AG09319 (cell line): Measurements from ENCODE around the gene ERI3.

ENCODE experiments used
- DNase-seq: peaks from one replicate; pipeline ENCODE4 v3.0.0-alpha.2; 2010; ENCODE audit warnings: low read depth; ENCODE audit errors: extremely low read depth
- TF ChIP-seq, protein P1 (sequence below): IDR thresholded peaks from 2 replicates; pipeline ENCODE4 v1.5.1; 2011; ENCODE audit warnings: low read depth, mild to moderate bottlenecking, inconsistent platforms, low read length, moderate library complexity

ERI3 gene

GRCh38 chr1:44238660-44239059, 116.4 kb downstream of the ERI3 start:
- no peak for DNase-seq
- TF ChIP-seq, protein P1, sequence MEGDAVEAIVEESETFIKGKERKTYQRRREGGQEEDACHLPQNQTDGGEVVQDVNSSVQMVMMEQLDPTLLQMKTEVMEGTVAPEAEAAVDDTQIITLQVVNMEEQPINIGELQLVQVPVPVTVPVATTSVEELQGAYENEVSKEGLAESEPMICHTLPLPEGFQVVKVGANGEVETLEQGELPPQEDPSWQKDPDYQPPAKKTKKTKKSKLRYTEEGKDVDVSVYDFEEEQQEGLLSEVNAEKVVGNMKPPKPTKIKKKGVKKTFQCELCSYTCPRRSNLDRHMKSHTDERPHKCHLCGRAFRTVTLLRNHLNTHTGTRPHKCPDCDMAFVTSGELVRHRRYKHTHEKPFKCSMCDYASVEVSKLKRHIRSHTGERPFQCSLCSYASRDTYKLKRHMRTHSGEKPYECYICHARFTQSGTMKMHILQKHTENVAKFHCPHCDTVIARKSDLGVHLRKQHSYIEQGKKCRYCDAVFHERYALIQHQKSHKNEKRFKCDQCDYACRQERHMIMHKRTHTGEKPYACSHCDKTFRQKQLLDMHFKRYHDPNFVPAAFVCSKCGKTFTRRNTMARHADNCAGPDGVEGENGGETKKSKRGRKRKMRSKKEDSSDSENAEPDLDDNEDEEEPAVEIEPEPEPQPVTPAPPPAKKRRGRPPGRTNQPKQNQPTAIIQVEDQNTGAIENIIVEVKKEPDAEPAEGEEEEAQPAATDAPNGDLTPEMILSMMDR = no peak

DNA sequence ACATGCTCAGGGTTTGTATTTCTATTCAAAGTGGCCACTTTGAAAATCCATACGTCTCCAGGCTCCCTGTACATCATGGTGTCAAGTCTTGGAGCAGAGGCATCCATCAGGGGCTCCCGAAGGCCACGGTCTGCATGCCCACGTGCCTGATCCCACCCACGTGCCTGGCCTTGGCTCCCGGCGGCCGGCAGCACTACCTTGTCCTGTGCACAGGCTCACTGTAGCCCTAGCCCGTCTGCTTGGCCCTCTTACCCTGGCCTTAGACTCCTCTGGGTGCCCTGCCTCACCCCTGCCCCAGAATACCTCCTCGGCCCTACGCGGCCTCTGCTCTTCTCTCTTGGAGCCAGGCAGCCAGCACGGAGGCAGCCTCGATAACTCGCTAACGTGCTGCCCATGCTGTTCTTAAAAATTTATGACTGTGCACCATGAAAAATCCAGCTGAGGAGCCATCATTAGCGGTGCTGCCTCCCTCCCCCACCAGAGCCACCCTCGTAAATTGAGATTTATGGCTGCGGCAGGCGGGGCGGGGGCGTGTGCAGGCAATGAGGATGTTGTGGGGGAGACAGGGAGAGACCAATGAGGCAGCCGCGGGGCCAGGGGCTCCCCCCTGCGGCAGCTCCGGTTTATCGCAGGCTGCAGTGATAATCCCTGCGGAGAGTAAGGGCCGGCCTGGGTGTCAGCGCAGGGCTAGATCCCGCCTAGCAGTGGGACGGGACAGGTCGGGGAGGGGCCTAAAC, 117.2 kb downstream of the ERI3 start:
- no peak for DNase-seq
- TF ChIP-seq, protein P1 = peak; percentile 24

DNA sequence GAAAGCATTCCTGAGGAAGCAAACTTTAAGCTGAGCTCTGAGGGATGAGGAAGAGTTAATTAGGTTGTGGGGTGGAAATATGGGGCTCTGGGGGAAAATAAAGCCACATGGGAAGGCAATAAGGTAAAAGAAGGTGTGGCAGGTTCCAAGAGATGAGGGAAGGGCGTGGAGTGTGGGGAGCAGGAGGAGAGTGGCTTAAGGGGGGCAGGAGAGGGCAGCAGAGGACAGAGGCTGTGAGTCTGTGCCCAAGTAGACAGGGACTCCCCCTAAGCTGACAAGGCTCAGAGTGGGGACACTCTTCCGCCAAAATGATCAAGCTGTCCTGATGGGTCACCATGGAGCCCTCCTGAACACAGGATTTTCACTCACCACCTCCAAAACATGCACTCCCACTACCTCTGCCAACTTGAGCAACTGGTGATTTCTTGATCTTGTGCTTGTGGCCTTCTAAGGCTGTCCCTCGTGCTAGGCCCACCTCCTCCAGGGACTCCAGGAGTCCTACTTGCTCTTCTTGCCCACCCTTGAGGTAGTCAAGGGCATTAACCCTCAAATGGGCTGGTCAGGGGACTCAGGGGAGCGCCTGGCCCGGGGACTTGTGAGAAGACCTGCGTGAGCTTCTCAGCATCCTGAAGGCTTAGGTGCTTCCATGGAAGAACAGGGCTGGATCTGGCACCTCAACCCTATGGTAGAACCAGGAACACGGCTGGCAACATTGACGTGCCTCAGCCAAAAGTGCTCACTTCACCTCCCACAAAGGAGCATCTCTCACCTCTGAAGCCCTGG, 118.4 kb downstream of the ERI3 start:
- TF ChIP-seq, protein P1 = no peak
- no peak for DNase-seq

DNA sequence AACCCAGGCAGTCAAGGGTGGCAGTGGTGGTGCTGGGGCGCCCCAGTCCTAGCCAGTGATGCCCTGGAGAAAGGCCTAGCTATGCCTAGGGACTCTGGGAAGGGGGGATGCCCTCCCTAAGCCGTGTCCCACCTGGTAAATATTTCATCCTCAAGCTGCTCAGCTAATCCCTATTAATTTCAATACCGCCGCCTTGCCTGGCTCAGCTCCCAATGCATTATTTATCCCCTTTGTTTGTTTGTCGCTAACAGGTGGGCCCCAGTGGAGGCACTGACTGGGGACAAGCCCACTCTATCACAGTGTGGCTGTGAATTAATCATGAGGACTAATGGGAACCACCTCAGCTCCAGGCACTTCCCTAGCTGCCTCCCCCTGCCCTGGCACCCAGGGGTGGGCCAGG, 119.2 kb downstream of the ERI3 start:
- no peak for DNase-seq
- TF ChIP-seq, protein P1 = no peak

GRCh38 chr1:44233593-44233992, 121.5 kb downstream of the ERI3 start:
- DNase-seq = no peak
- TF ChIP-seq, protein P1 = no peak

DNA sequence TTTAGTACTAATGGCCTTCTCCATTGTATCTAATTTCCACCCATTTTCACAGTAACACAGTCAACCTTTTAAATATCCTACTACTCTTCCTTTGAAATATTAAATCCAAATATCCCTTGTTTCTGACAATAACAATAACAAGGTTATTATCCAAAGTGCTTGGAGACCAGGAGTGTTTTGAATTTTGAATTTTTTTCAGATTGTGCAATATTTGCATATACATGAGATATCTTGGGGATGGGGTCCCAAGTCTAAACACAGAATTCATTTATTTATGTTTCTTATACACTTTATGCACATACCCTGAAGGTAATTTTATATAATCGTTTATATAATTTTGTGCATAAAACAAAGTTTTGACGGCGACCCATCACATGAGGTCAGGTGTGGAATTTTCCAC, 124.3 kb downstream of the ERI3 start:
- TF ChIP-seq, protein P1 = no peak
- no peak for DNase-seq
